Activated effector memory CD4-positive, alpha-beta T cell treated with anti-CD3 and anti-CD28 coated beads, Interleukin-2, amount 50 U/mL, for 16 hours (primary cell): ENCODE measurements around the gene FUS.

ENCODE experiments used
- DNase-seq: peaks from one replicate; pipeline ENCODE4 v3.0.0-alpha.2; 2020

Gene FUS

DNA sequence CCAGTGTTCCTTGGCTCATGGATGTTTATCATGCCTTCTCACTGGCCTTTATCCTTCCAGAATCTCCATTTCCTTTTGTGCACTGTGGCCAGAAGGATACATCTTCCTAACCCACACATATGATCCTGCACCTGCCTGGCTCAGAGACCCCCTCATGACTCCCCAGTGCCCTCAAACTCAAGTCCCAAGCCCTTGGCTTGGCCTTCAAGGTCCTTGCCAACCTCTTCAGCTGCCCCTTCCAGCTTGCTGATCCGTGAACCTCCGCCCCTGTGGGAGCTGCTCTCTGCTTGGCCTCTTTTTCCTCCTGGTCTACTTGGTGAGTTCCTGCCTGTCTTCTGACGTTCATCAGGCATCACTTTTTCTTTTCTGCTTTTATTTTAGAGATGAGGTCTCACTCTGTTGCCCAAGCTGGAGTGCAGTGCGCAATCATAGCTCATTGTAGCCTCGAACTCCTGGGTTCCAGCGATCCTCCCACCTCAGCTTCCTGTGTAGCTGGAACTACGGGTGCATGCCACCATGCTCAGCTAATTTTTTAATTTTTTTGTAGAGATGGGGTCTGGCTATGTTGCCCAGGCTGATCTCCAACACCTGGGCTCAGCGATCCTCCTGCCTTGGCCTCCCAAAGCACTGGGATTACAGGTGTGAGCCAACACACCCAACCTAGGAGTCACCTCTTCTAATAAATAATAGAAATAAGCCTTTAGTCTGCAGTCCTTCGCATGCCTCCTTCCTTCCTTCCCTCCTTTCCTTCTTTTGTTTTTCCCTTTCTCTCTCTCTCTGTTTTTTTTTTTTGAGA lies 25.1 kb downstream of the FUS start:
- no peak for DNase-seq

DNA sequence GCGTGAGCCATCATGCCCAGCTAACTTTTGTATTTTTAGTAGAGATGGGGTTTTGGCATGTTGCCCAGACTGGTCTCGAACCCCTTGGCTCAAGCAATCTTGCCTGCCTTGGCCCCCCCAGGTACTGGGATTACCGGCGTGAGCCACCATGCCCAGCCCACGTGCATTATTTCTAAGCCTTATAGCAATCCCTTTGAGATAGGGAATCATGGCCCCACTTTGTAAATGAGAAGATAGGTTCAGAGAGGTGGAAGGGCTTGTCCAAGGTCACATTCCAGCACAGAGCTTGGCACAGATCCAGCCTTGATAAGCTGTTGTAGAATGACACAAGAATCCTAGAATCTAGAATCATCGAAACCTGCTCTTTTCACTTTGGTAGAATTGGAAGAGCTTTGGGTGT lies 26.8 kb downstream of the FUS start:
- DNase-seq: no peak

DNA sequence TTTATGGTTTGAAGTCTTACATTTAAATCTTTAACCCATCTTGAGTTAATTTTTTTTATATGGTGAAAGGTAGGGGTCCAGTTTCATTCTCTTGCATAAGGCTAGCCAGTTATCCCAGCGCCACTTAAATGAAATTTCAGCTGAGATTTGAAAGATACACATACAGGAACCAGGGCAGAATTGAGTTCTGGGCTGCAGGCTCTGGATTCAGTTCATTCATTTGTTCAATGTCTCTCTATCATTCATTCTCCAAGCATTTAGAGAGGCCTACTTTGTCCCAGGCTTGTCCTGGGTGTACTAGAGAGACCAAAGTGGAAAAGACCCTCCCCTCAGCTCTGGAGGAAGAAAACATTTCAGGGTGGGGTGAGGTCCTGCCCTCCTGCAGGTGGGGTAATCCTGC lies 33.4 kb downstream of the FUS start:
- DNase-seq: no peak

DNA sequence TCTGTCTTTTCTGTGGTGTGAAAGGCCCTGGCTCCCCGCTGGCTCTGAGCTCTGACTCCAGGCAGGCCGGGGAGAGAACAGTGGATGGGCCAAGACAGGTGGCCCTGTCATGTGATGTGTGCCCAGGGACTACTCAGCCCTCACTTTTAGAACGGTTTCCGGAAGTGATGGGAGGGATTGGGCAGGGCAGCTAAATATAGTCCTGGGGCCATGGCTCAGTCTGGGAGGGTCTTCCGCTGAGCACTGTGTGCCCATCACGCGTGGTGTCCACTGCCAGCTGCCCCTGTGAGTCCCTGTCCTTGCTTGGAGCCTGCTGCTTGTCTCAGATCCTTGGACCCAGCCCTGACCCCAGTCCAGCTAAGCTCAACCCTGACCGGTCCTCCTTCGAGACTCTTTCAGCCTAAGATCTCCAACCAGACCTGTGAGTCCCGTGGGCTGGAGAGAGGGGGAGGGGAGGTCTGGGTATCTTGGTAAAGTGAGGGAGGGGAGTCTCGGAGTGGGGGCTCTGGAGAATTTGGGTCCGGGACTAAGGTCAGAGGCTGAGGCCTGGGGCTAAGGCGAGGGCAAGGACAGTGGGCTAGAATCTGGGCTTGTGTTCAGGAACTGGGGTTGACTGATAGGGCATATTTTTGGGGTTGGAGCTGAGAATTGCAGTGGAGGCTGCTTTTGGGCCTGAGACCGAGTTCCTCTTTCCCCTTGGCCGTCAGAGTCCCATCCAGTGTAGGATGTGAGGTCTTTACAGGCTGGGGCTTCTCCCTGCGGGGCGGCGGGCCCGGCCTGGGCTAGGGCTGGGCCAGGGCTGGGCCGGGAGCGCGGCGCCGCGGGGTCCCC lies 34.2 kb downstream of the FUS start, which contains the start of gene TRIM72:
TSS of gene TRIM72 (plus strand) at position 243 of the 831 bp plus-strand sequence. CDS start 620 bp downstream, outside the sequence.
- DNase-seq: no peak

DNA sequence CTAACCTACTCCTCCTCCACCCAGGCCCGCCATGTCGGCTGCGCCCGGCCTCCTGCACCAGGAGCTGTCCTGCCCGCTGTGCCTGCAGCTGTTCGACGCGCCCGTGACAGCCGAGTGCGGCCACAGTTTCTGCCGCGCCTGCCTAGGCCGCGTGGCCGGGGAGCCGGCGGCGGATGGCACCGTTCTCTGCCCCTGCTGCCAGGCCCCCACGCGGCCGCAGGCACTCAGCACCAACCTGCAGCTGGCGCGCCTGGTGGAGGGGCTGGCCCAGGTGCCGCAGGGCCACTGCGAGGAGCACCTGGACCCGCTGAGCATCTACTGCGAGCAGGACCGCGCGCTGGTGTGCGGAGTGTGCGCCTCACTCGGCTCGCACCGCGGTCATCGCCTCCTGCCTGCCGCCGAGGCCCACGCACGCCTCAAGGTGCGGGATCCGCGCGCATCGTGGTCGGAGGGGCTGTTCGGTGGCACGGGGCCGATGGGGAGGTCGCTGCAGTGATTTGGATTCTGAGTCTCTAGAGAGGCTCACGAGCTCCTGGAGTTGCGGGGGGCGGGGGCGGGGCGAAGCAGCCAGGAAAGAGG lies 34.9 kb downstream of the FUS start:
- no peak for DNase-seq

DNA sequence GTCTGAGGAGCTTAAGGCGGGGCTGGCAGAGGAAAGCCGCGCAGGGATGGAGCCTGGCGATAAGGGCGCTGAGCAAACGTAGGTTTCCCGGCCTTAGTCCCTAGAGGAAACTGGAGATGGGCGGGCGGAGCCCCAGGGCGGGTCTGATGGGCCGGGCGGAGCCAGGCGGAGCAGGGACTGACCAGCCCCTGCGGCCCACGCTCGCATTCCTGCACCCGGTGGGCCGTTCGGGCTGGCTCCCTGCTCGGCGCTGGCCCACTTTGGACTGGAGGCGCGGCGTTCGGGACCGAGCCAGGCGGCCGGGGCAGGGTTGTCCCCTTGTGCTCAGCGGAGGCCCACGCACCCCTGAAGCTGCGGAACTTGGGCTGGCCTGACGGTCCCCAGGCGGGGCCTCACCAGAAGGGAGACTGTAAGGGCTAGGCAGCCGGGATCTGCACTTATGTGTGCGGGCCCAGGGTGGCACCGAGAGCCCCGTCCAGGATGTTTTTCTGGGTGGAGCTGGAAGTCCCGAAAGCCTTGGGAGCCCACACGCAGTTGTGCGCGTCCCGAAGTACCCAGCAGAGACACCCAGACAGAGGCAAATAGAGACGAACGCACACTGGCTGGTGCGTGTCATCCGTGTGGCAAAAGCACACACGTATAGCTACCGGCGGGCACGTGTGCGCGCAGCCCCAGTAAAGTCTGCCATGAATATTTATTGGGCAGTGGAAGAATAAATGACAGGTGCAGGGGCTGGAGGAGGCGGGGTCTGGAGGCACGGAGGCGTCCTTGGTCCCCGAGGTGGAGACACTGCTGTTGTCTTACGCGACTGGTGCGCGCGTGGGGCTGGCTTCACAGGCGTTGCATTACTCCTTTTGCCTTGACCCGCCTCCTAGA lies 35.6 kb downstream of the FUS start:
- peak; percentile 66 for DNase-seq

DNA sequence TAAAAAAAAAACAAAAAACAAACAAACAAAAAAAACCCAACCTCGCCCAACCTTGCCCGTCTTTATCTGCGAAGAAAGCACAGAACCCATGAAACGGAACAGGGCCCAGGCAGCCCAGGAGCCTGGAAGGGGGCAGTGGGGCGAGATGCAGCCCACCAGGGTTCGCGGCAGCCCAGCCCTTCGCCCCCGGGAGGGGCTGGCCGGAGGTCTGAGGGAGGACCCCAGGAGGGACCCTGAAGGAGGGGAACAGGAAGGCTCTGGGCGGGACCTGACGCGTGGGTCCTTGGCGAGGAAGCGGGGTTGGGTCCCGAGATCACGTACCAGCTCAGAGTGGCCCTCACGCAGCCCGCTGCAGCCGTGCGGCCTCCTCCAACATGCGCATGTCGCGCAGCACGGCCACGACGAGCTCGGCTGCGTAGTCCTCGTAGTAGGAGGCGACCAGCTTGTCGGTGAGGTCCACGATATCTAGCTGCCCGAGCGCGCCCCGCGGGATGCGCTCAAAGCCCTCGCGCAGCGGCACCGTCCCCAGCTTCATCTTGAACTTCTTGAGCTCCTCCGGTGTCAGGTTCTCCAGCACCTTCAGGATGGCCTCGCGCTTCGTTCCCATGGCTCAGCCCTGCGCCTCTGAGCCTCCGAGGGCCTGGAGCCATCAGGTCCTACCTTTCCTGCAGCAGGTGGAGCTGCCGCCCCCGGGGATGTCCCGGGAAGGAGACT lies 36.6 kb downstream of the FUS start, which contains the start of gene PYDC1:
TSS of gene PYDC1 (minus strand) at position 714 of the 714 bp plus-strand sequence. CDS start at position 607, 107 bp downstream.
- DNase-seq: no peak

DNA sequence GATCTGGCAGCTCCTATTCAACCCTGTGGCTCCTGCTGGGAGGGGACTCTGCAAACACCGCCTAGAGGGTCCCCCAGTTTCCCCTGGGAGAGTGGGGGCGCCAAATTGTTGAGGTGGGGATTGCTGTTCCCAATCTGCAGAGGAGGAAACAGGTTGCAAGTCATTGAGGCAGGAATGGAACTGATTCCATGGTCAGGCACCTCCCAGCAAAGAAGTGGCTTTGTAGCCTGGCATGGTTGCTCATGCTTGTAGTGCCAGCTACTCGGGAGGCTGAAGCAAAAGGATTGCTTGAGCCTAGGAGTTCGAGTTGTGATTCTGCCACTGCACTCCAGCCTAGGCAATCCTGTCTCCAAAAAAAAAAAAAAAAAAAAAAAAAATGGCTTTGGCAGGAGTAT lies 37.2 kb downstream of the FUS start:
- DNase-seq: no peak

DNA sequence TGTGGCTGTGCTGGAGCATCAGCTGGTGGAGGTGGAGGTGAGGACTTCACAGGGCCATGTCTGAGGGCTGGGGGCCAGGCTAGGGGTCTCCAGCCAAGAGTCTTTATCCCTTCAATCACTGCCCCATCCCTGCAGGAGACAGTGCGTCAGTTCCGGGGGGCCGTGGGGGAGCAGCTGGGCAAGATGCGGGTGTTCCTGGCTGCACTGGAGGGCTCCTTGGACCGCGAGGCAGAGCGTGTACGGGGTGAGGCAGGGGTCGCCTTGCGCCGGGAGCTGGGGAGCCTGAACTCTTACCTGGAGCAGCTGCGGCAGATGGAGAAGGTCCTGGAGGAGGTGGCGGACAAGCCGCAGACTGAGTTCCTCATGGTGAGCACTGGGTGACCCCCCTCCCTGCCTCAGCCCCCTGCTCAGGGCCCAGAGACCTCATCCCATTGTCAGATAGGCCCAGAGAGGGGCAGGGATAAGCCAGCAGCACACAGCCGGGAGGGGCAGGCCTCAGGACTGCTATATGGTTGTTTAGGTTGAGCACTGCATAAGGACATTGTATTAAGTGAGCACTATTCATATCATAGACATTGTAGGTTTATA lies 39.3 kb downstream of the FUS start:
- DNase-seq: no peak

DNA sequence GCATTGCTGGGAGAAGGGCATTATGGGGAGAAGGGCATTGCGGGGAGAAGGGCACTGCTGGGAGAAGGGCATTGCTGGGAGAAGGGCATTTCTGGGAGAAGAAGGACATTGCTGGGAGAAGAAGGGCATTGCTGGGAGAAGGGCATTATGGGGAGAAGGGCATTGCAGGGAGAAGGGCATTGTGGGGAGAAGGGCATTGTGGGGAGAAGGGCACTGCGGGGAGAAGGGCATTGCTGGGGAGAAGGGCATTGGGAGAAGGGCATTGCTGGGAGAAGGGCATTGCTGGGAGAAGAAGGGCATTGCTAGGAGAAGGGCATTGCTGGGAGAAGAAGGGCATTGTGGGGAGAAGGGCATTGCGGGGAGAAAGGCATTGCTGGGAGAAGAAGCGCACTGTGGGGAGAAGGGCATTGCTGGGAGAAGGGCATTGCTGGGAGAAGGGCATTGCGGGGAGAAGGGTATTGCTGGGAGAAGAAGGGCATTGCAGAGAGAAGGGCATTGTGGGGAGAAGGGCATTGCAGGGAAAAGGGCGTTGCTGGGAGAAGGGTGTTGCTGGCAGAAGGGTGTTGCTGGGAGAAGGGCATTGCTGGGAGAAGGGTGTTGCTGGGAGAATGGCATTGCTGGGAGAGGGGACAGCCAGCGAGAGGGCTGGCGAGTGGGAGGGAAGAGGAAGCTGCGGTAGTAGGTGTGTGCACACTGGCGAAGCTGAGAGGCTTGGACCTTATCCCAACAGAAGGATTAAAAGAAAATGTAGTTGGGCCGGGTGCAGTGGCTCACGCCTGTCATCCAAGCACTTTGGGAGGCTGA lies 41.6 kb downstream of the FUS start:
- DNase-seq: no peak

DNA sequence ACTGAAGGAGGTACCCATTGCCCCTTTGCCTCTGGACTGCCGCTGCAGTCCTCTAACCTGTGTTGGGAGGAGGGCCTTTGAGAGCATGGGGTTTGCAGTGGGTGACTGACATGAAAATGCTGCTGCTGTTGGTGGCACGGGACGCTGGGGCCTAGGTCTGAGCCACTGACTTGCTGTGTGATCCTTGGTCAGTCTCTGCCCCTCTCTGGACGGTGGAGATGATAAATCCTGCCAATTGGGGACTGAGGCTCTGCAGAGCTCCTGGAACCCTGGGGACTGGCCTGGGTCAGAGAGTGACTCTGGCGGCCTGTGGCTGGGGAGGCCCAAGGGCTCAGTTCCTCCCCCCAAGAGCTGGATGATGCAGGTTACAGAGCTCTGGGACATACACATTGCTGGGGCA lies 43.1 kb downstream of the FUS start:
- no peak for DNase-seq

DNA sequence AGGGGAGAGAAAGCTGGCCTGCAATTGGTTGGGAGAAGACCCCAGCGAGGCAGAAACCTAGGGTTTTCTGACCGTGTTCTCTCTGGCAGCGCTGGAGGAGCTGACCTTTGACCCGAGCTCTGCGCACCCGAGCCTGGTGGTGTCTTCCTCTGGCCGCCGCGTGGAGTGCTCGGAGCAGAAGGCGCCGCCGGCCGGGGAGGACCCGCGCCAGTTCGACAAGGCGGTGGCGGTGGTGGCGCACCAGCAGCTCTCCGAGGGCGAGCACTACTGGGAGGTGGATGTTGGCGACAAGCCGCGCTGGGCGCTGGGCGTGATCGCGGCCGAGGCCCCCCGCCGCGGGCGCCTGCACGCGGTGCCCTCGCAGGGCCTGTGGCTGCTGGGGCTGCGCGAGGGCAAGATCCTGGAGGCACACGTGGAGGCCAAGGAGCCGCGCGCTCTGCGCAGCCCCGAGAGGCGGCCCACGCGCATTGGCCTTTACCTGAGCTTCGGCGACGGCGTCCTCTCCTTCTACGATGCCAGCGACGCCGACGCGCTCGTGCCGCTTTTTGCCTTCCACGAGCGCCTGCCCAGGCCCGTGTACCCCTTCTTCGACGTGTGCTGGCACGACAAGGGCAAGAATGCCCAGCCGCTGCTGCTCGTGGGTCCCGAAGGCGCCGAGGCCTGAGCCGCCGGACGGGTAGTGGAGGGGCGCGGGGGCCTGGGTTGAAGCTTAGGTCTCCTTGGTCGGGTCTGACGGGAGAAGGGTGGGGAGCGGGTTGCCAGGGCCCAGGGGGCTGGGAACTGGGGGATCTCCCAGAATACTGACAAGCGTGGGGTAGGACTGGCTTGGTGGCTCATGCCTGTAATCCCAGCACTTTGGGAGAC lies 44.4 kb downstream of the FUS start:
- DNase-seq: no peak

DNA sequence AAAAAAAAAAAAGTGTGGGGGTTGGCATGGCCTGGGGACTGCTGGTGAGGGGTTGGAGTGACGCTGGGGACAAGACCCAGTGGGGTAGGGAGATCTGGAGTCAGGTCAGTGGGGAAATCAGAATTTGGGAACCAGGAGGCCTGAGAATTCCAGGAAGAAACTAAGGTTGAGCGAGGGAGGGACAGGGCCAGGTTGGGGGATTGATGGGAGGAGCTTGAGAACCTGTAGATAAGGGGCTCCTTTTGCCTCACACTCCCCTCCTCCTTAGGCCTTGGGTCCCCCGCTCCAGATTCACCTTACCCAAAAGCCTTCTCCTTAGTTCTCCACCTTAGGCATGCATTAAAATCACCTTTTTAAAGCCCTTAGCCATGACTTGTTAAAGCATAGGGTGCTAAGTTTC lies 45.3 kb downstream of the FUS start:
- DNase-seq: no peak

DNA sequence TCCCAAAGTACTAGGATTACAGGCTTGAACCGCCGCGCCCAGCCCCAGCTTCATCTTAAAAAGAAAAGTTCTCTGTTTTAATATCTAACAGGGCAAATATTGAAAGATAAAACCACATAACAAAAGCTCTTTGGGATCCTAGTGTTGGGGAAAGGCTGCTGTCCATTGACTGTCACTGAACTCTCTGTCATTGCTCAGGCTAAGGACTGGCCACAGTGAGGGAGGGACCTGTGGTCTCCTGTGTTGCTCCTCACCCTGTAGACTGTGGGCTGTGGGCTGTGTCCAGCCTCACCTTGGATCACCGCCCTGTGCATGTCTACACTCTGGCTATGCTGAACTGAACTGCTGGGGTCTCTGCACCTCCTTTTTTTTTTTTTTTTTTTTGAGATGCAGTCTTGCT lies 48.3 kb downstream of the FUS start:
- DNase-seq: no peak

DNA sequence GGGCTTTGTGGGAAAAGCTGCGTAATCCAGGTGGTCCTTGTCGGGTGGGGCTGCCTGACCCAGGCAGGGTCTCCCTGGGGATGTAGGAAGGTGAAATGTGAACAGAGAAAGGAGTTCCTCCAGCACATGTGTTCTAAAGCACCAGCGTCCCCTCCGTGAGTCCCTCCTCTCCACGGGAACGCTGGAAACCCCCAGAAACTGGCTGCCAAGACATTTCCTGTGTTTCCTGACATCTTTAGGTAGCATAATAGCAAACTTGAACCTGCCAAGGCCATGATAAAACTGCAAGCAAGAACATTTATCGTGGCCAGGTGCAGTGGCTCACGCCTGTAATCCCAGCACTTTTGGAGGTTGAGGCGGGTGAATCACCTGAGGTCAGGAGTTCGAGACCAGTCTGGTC lies 49.6 kb downstream of the FUS start:
- no peak for DNase-seq

DNA sequence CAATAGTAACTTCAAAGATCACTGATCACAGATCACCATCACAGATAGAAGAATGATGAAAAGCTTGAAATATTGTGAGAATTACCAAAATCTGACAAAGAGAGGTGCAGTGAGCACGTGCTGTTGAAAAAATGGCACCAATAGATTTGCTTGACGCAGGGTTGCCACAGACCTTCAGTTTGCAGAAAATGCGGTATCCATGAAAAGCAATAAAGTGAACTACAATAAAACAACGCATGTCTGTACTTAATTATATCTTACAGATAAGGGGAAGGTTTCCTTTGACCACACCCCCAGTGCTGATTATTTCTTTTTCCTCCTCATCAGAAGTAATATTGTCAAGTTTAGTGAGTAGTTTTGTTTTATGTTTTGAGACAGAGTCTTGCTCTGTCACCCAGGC lies 58.1 kb downstream of the FUS start:
- DNase-seq: no peak
